ENCODE data around the gene ZNF496.
A peak's percentile ranks its signal among the peaks of the same experiment; 100 is the strongest.
"Not testable (repeated sequence)": the region's sequence is repeated elsewhere in the genome, so short reads cannot be mapped to it uniquely, and the experiment has no call there.

Gene ZNF496

GRCh38 chr1:247358920-247359319, 27.3 kb upstream of the ZNF496 start:
- DNase-seq, result no peak

GRCh38 chr1:247357781-247358211, 26.1 kb upstream of the ZNF496 start:
- no peak for DNase-seq

GRCh38 chr1:247357052-247357780, 25.5 kb upstream of the ZNF496 start:
- DNase-seq, result no peak

- not testable (repeated sequence) for DNase-seq
Measured at GRCh38 chr1:247355160-247355559, 23.5 kb upstream of the ZNF496 start.

GRCh38 chr1:247352175-247352574, 20.5 kb upstream of the ZNF496 start:
- DNase-seq, result no peak

GRCh38 chr1:247350587-247350986, 18.9 kb upstream of the ZNF496 start:
- no peak for DNase-seq

- no peak for DNase-seq
Measured at GRCh38 chr1:247347477-247348222, 16.0 kb upstream of the ZNF496 start.

GRCh38 chr1:247345881-247346280, 14.2 kb upstream of the ZNF496 start:
- no peak for DNase-seq

- no peak for DNase-seq
Measured at GRCh38 chr1:247343801-247344200, 12.1 kb upstream of the ZNF496 start.

GRCh38 chr1:247338723-247339275, 7.1 kb upstream of the ZNF496 start:
- DNase-seq, result no peak

GRCh38 chr1:247337961-247338360, 6.3 kb upstream of the ZNF496 start:
- DNase-seq, result no peak

GRCh38 chr1:247337250-247337746, 5.6 kb upstream of the ZNF496 start:
- DNase-seq, result no peak

GRCh38 chr1:247336390-247336789, 4.7 kb upstream of the ZNF496 start:
- no peak for DNase-seq

- no peak for DNase-seq
Measured at GRCh38 chr1:247335882-247336281, 4.2 kb upstream of the ZNF496 start.

- no peak for DNase-seq
Measured at GRCh38 chr1:247334378-247335133, 2.9 kb upstream of the ZNF496 start.

GRCh38 chr1:247332623-247333361, 1.1 kb upstream of the ZNF496 start:
- no peak for DNase-seq

GRCh38 chr1:247332215-247332622, 552 bp upstream of the ZNF496 start:
- peak; percentile 65 for DNase-seq

- DNase-seq, result peak; percentile 76
Measured at GRCh38 chr1:247331172-247331524, 519 bp downstream of the ZNF496 start.

GRCh38 chr1:247330548-247331171, 1.0 kb downstream of the ZNF496 start:
- no peak for DNase-seq

GRCh38 chr1:247329097-247329617, 2.5 kb downstream of the ZNF496 start:
- no peak for DNase-seq

GRCh38 chr1:247328311-247328710, 3.4 kb downstream of the ZNF496 start:
- no peak for DNase-seq

Data from activated naive CD4-positive, alpha-beta T cell treated with anti-CD3 and anti-CD28 coated beads, Interleukin-2, amount 50 U/mL, for 16 hours (primary cell).